Peyer's patch (tissue), 4 donors: Measurements from ENCODE around the gene ORAI2. TPM values are rescaled to one million over a fixed set of nuclear protein-coding genes. Genes with fewer than 3 reads are reported as not detected.
"Not testable (repeated sequence)": the region's sequence is repeated elsewhere in the genome, so short reads cannot be mapped to it uniquely, and the experiment has no call there.

Experiments used
- DNase-seq, 3 donors: peaks; one replicate each; pipeline ENCODE4 v3.0.0-alpha.2; 2017 to 2019
- H3K27ac ChIP-seq, 4 donors: fragments of 200-600 bp; sonication (generic); one replicate each; pipeline ENCODE4 v1.5.1; 2016 to 2019
- H3K27me3 ChIP-seq, 2 donors: fragments of 200-600 bp; sonication (generic); one replicate each; pipeline ENCODE4 v1.5.1; 2019
- H3K36me3 ChIP-seq, 3 donors: fragments of 200-600 bp; sonication (generic); one replicate each; pipeline ENCODE4 v1.5.1; 2016 to 2019
- H3K4me1 ChIP-seq, 4 donors: fragments of 200-600 bp; sonication (generic); one replicate each; pipeline ENCODE4 v1.5.1; 2016 to 2019
- H3K4me3 ChIP-seq, 4 donors: fragments of 200-600 bp; sonication (generic); 1 replicate in 3 of 4; 2 replicates in 1 of 4; pipeline ENCODE4 v1.5.1; 2016 to 2019; ENCODE audit warnings: mild to moderate bottlenecking in 1 of 4
- H3K9me3 ChIP-seq, 4 donors: fragments of 200-600 bp; sonication (generic); one replicate each; pipeline ENCODE4 v1.5.1; 2016 to 2019; ENCODE audit warnings: mild to moderate bottlenecking in 1 of 4
- CTCF ChIP-seq, 6 experiments: fragments of 450-650 bp in 4 of 6; fragments of 200-600 bp in 2 of 6; sonication (generic) in 1 of 6; IDR thresholded peaks; one replicate each; pipeline ENCODE4 v1.5.1; 2017 to 2019; ENCODE audit warnings: antibody characterized with exemption in 6 of 6, mild to moderate bottlenecking in 3 of 6, moderate library complexity in 1 of 6
- total RNA-seq, 4 donors: library from RNA; depleted of rRNA; stranded (reverse); fragments of >200 nt; gene quantifications; one replicate each; pipeline ENCODE4 v1.1.0, GENCODE V29; 2016

The ORAI2 gene
- total RNA-seq, 4 donors from 2014 or later, result 2.1 to 39.6 (median 4.2) TPM

DNA sequence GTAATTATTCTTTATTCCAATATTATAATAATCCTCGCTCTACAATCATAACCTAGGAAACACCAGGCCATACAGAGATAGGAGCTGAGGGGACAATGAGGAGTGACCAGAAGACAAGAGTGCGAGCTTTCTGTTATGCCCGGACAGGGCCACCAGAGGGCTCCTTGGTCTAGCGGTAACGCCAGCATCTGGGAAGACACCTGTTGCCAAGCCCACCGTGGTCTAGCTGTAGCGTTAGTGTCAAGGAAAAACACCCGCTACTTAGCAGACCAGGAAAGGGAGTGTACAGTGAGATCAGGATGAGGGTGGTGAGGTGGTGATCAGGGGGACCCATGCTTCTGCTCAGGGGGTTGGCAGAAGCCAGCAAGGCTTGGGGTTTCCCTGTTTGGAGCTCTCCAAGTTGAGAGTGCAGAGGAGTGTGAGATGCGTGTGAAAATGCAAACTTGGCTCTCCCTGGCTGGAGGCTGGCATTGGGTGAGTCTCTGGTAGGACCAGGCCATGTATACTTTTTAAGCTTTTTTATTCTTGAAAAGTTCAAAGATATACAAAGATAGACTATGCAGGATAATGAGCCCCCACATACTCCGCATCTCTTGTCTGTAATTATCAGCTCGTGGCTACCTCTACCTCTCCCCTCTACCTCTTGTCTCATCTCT is 46.7 kb downstream of the ORAI2 start:
- peak in 4 of 6 experiments; percentile 32 to 58 (median 48) for TF ChIP-seq CTCF (IDR thresholded peaks at IDR 0.05)
- peak in 2 of 3 donors; percentile 61 to 82 for DNase-seq
- H3K9me3 ChIP-seq, H3K27ac ChIP-seq, H3K4me1 ChIP-seq, H3K36me3 ChIP-seq, H3K4me3 ChIP-seq, H3K27me3 ChIP-seq: not testable (repeated sequence)

GRCh38 chr7:102481962-102482361 is 48.6 kb downstream of the ORAI2 start:
- not testable (repeated sequence) for H3K27me3 ChIP-seq, H3K9me3 ChIP-seq, H3K36me3 ChIP-seq, H3K4me1 ChIP-seq, H3K4me3 ChIP-seq, H3K27ac ChIP-seq, DNase-seq

DNA sequence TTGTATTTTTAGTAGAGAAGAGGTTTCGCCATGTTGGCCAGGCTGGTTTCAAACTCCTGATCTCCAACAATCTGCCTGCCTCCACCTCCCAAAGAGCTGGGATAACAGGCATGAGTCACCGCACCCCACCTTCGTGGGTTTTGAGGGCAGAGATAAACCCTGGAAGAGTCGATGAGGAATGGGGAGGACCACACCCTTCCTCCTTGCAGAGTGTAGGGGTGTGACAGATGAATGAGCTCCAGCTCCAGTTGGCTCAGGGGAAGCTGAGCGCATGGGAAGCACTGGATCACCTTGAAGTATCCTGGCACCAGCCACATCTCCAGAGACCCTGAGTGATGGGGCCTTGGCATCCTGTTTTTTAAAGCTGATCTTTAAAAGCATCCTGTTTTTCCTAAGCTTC is 50.9 kb downstream of the ORAI2 start:
- not testable (repeated sequence) for DNase-seq, H3K36me3 ChIP-seq, H3K27me3 ChIP-seq, H3K9me3 ChIP-seq, H3K27ac ChIP-seq, H3K4me1 ChIP-seq, H3K4me3 ChIP-seq

DNA sequence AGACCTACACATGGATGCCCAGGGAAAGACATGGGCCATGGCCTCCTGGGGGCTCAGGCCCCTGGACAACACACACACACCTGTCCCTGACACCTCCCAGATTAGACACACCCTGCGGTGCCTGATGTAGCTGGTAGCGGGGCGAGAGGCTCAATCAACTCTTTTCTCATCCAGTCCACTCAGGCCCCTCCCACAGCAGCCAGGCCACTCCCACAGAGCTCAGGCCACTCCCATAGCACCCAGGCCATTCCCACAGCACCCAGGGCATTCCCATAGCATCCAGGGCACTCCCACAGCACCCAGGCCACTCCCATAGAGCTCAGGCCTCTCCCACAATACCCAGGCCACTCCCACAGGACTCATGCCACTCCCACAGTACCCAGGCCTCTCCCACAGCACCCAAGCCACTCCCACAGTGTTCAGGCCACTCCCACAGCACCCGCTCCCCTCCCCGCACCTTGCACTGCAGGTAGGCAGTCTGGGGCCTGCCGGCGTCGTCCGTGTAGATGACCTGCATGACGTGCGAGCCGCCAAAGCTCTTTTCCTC is 57.2 kb downstream of the ORAI2 start:
- not testable (repeated sequence) for H3K27me3 ChIP-seq, H3K36me3 ChIP-seq, H3K4me3 ChIP-seq, H3K9me3 ChIP-seq, H3K27ac ChIP-seq, H3K4me1 ChIP-seq
- peak in 2 of 3 donors; percentile 24 to 89 for DNase-seq

- not testable (repeated sequence) for H3K27me3 ChIP-seq, H3K36me3 ChIP-seq, H3K4me1 ChIP-seq, H3K27ac ChIP-seq, H3K4me3 ChIP-seq, H3K9me3 ChIP-seq
- DNase-seq, result peak in 1 of 3 donors; percentile 50
Measured at GRCh38 chr7:102493220-102493935, 60.0 kb downstream of the ORAI2 start.

GRCh38 chr7:102494026-102494425 is 60.7 kb downstream of the ORAI2 start:
- not testable (repeated sequence) for H3K27me3 ChIP-seq, H3K36me3 ChIP-seq, DNase-seq, H3K9me3 ChIP-seq, H3K4me1 ChIP-seq
- Histone ChIP-seq H3K27ac (peak overlapping the region in 2 of 4 donors; percentile 45 to 66), H3K4me3 (peak overlapping the region in 2 of 4 donors; percentile 32 to 38)

- H3K36me3 ChIP-seq, H3K27ac ChIP-seq, H3K4me3 ChIP-seq, H3K27me3 ChIP-seq, H3K4me1 ChIP-seq, DNase-seq, H3K9me3 ChIP-seq: not testable (repeated sequence)
Measured at GRCh38 chr7:102494473-102495149, 61.2 kb downstream of the ORAI2 start.

DNA sequence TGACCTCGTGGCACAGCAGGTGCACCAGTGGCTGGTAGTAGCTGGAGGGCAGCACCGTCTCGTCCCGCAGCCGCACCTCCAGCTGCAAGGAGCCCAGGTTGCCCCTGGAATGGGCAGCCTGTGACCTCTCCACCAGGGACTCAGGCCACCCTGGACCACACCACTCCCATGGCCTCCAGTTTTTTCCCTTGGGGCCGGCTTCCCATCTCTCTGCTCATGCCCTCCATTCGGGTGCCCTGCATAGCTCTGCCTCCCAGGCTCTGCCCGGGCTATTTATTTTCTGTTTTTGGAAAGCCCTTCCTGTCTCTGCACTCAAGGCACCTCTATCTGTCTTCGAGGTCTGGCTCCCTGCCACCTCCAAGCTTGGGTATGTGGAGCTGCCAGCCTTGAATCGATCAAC is 63.5 kb downstream of the ORAI2 start:
- not testable (repeated sequence) for H3K27me3 ChIP-seq, H3K9me3 ChIP-seq, H3K36me3 ChIP-seq, H3K4me1 ChIP-seq, H3K27ac ChIP-seq, H3K4me3 ChIP-seq
- peak in 1 of 3 donors; percentile 11 for DNase-seq

GRCh38 chr7:102497308-102497707 is 63.9 kb downstream of the ORAI2 start:
- not testable (repeated sequence) for H3K36me3 ChIP-seq, H3K27ac ChIP-seq, H3K9me3 ChIP-seq, H3K4me3 ChIP-seq, H3K27me3 ChIP-seq, H3K4me1 ChIP-seq
- peak in 1 of 3 donors; percentile 33 for DNase-seq

GRCh38 chr7:102498321-102498720 is 64.9 kb downstream of the ORAI2 start:
- H3K27ac ChIP-seq, H3K27me3 ChIP-seq, H3K36me3 ChIP-seq, H3K4me1 ChIP-seq, H3K4me3 ChIP-seq, H3K9me3 ChIP-seq: not testable (repeated sequence)
- DNase-seq, result peak in 1 of 3 donors; percentile 37

- H3K9me3 ChIP-seq, H3K27me3 ChIP-seq, H3K27ac ChIP-seq, H3K4me3 ChIP-seq, H3K4me1 ChIP-seq, DNase-seq, H3K36me3 ChIP-seq: not testable (repeated sequence)
Measured at GRCh38 chr7:102503141-102503540, 69.8 kb downstream of the ORAI2 start.

DNA sequence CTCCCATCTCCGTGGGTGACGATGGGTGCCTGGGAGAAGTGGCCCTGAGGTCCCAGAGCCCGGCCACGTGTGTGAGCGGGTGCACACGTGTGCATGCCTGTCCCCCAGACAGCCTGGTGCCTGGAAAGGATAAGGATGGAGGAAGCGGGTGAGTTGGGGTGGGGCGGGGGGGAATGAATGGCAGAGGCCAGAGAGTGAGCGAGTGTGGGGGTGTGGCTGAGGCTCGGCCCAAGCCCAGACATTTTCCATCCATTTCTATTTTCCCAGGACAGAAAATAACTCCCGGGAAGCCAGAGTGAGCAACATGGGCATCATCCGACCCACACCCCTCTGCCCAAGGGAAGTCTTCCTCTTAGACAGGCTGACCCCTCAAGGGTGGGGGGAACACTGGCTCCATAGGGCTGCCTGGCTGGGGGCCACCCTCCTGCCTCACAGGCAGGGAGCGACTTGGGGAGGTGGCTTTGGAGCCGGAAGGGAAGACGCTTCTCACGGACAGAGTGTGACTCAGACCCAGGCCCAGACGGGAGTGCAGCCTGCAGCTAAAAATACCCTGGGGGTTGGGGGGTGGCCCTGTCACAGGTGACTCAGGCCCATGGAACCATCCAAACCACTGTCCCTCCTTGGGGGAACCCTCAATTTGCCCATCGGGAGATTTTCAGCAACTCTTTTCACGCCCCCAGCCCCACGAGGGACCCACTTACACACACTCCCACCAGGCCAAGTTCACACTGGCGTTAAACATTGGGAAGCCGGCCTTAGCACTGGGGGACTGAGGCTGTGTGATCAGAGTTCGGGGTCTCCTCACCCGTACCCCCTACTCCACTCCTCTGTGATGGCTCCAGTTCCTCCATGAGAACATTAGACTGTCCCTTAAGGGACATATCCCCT is 72.2 kb downstream of the ORAI2 start:
- H3K27ac ChIP-seq, H3K4me3 ChIP-seq, H3K4me1 ChIP-seq, DNase-seq, H3K27me3 ChIP-seq, H3K36me3 ChIP-seq, H3K9me3 ChIP-seq: not testable (repeated sequence)
